GM12874 (cell line): ENCODE measurements around the gene ALDH2.

ENCODE experiments used
- TF ChIP-seq, protein P1 (sequence below): IDR thresholded peaks from 2 replicates; pipeline ENCODE4 v1.5.1; 2011; ENCODE audit warnings: low read depth, mild to moderate bottlenecking, control low read depth, low read length, moderate library complexity; ENCODE audit not compliant: insufficient read depth

Gene ALDH2

DNA sequence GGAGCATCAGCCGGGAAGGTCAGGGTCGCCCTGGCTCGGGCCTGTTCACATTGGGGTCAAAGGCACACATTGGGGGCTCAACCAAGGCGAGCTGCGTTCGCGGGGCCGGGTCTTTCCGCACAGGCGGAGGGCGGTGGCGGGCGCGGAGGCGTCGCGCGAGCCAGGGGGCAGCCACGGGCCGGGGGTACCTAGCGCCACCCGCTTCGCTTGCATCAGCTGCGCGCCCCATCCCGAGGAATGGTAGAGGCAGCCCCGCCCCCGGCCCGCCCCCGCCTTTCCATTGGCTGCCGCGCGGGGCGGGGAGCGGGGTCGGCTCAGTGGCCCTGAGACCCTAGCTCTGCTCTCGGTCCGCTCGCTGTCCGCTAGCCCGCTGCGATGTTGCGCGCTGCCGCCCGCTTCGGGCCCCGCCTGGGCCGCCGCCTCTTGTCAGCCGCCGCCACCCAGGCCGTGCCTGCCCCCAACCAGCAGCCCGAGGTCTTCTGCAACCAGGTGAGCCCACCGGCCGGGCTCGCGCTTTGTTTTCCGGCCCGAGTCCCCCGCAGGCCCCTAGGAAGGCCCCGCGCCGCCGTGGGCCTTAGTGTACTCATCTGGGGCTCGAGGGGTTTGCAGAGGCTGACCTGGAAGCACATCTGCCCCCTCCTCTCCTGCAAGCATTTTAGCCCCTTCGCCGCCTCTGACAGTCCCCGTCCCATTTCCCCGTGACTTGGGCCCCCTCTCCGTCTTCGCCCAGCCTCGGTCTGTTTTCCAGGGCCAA lies at the start of gene ALDH2:
Gene ALDH2 (plus strand): TSS at position 326 of the 754 bp plus-strand sequence. CDS start 50 bp downstream, at position 376.
- TF ChIP-seq, protein P1, sequence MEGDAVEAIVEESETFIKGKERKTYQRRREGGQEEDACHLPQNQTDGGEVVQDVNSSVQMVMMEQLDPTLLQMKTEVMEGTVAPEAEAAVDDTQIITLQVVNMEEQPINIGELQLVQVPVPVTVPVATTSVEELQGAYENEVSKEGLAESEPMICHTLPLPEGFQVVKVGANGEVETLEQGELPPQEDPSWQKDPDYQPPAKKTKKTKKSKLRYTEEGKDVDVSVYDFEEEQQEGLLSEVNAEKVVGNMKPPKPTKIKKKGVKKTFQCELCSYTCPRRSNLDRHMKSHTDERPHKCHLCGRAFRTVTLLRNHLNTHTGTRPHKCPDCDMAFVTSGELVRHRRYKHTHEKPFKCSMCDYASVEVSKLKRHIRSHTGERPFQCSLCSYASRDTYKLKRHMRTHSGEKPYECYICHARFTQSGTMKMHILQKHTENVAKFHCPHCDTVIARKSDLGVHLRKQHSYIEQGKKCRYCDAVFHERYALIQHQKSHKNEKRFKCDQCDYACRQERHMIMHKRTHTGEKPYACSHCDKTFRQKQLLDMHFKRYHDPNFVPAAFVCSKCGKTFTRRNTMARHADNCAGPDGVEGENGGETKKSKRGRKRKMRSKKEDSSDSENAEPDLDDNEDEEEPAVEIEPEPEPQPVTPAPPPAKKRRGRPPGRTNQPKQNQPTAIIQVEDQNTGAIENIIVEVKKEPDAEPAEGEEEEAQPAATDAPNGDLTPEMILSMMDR: no peak

DNA sequence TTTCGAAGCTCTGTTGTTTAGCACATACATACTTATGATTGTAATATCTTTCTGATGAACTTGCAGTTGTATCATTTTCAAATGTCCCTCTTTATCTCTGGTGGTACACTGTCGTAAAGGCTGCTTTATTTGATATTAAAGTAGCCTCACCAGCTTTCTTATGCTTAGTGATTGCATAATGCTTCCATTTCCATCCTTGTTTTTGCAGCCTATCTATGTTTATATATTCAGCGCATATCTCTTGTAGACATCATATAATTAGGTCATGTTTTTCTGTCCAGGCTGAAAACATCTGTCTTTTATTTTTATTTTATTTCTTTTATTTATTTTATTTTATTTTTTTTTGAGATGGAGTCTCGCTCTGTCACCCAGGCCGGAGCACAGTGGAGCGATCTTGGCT lies 46.3 kb upstream of the ALDH2 start:
- TF ChIP-seq, protein P1: no peak

DNA sequence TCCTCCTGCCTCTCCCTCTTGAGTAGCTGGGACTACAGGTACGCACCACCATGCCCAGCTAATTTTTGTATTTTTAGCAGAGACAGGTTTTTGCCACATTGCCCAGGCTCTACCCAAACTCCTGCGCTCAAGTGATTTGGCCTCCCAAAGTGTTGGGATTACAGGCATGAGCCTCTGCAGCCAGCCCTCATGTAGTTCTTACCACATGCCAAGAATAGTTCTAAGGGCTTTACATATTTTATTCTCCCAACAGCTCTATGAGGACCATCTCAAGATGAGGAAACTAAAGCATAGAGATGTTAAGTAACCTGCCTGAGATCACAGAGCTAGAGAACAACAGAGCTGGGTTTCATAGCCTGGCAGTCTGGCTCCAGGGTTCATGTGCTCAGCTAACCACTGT lies 37.9 kb upstream of the ALDH2 start:
- TF ChIP-seq, protein P1: no peak

DNA sequence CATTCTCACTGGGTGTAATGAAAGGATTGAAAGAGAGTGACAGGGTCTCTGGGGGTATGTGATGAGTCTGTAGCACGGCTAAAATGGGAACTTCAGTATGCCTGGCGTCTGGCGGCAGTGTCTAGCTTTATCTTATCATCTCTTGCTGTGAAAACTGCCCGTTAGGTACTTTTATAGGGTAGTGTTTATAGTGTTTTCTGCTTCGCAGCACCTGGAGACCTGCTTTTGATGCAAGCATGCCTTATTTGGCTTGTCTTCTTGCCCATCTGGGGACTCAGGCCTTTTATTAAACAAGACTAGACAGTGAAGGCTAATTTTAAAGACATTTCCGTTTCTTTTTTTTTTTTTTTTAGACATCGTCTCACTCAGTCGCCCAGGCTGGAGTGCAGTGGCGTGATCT lies 36.3 kb upstream of the ALDH2 start:
- TF ChIP-seq, protein P1: no peak

DNA sequence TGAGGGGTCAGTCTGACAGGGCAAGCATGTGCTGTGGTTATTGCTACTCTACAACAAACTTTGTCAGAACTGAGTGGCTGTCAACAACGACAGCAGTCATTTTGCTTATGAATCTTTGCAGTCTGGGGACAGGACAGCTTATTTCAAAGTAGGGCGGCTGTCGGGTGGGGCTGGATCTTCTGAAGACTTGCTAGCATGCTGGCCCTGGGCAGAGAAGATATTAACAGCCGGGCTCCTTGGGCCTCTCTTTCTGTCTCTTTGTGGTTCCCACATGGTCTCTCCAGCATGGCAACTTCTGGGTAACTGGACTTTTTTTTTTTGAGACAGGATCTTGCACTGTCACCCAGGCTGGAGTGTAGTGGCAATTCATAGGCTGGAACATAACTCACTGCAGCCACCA lies 33.9 kb upstream of the ALDH2 start:
- TF ChIP-seq, protein P1: no peak

DNA sequence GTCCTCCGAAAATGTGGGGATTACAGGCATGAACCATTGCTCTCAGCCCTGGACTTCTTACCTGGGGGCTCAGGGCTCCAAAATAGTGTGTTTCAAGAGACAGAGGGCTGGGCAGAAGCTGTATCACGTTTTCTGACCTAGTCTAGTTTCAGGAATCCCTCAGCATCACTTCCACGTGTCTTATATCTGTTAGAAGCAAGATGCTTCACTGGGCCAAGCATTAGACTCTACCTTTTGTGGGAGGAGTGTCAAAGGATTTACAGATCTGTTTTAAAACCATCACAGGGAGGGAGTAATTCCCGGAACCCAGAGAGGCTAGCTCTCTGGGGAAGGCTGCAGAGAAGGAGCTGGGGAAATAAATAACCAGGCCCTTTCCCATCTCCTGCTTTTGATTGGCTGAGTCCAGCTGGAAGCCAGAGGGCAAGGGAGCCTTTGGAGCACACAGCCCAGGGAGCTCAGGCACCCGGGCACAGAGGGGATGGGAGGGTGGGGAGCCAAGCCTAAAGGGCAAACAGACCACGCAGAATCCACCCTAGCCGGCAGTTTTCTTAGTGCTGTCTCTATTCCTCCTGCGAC lies 33.3 kb upstream of the ALDH2 start:
- TF ChIP-seq, protein P1: no peak

DNA sequence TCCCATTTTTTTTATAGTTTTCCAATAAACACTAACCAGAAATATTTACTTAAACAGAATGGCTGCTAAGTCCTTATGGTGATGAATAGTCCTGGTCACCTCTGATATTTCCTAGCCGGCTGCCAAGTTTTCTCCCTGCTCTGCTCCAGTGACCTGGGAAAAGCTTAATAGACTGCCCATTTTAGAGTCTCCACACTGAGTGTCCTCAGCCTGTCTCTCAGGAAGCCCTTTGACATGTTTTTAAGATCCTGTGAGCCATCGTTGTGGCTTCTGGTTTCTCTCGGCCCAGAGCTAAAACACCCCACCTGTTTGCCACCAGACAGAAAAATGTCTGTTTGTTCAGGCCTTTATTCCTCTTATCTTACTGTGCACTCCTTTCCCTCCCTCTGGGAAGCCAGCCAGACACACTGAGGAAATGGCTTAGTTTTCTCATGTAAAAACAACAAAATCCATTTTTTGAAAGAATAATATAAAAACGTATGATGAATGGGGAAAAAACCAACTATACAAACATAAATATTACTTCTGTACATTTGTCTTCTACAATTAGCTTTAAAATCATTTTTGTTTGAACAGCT lies 25.4 kb upstream of the ALDH2 start:
- TF ChIP-seq, protein P1: no peak
